Upper lobe of left lung (tissue), 6 donors: ENCODE data around the gene MPHOSPH9. TPM values are rescaled to one million over a fixed set of nuclear protein-coding genes. Genes with fewer than 3 reads are reported as not detected.
A peak's percentile ranks its signal among the peaks of the same experiment; 100 is the strongest.

Experiments
- ATAC-seq, 2 donors: fragments of 200-7000 bp; cut with Tn5 transposase; one replicate each; pipeline ENCODE4 v1.9.1; 2022; ENCODE audit warnings: mild to moderate bottlenecking in 2 of 2, moderate library complexity in 2 of 2; ENCODE audit not compliant: low FRiP score in 2 of 2
- DNase-seq, 2 donors: peaks; one replicate each; pipeline ENCODE4 v3.0.0-alpha.2; 2019 to 2020
- H3K27ac ChIP-seq, 4 donors: fragments of 200-600 bp; sonication (generic); one replicate each; pipeline ENCODE4 v1.5.1; 2016 to 2019
- H3K27me3 ChIP-seq, 4 donors: fragments of 200-600 bp; sonication (generic); one replicate each; pipeline ENCODE4 v1.5.1; 2017 to 2019
- H3K36me3 ChIP-seq, 4 donors: fragments of 200-600 bp; sonication (generic); one replicate each; pipeline ENCODE4 v1.5.1; 2016 to 2019
- H3K4me1 ChIP-seq, 4 donors: fragments of 200-600 bp; sonication (generic); one replicate each; pipeline ENCODE4 v1.5.1; 2018 to 2019
- H3K4me3 ChIP-seq, 4 donors: fragments of 200-600 bp; sonication (generic); one replicate each; pipeline ENCODE4 v1.5.1; 2017 to 2019; ENCODE audit warnings: mild to moderate bottlenecking in 2 of 4, moderate library complexity in 1 of 4
- H3K9me3 ChIP-seq, 4 donors: fragments of 200-600 bp; sonication (generic); one replicate each; pipeline ENCODE4 v1.5.1; 2018 to 2019
- EP300 ChIP-seq, 4 donors: sonication (generic); formaldehyde crosslinking; IDR thresholded peaks; one replicate each; pipeline ENCODE4 v1.5.1; 2017; ENCODE audit warnings: antibody characterized with exemption in 4 of 4, control low read depth in 2 of 4
- POLR2A ChIP-seq, 4 donors: fragments of 450-650 bp; IDR thresholded peaks; one replicate each; pipeline ENCODE4 v1.5.1; 2016 to 2017; ENCODE audit warnings: antibody characterized with exemption in 4 of 4, mild to moderate bottlenecking in 2 of 4
- POLR2AphosphoS5 ChIP-seq, 2 donors: sonication (generic); formaldehyde crosslinking; IDR thresholded peaks; one replicate each; pipeline ENCODE4 v1.5.1; 2017; ENCODE audit warnings: antibody characterized with exemption in 2 of 2
- WGBS, 2 donors: methylation state at CpG; one replicate each; pipeline ENCODE4 v1.1.5; 2017 to 2018; 5-methylcytosine and 5-hydroxymethylcytosine counted together
- total RNA-seq, 6 donors: library from RNA; depleted of rRNA in 4 of 6; stranded (reverse); fragments of >200 nt in 4 of 6; gene quantifications; one replicate each; pipeline versions ENCODE4 v1.1.0 to v1.2.1, GENCODE V29; 2016 to 2021
- TF ChIP-seq, protein P1 (sequence below), 6 experiments: fragments of 450-650 bp in 4 of 6; fragments of 200-600 bp in 2 of 6; sonication (generic) in 2 of 6; IDR thresholded peaks; one replicate each; pipeline ENCODE4 v1.5.1; 2016 to 2019; ENCODE audit warnings: antibody characterized with exemption in 6 of 6
- donor health status: DM: no; HTN: no; CAD: no; lungs with moderate emphysema.
- donor health status: DM: no; HTN: yes; CAD: no; lungs with severe emphysema.

The MPHOSPH9 gene
- total RNA-seq, 6 donors from 2014 or later, result 12.6 to 82.8 (median 17.6) TPM

GRCh38 chr12:123243671-123244262, 10.8 kb upstream of the MPHOSPH9 start:
- Histone ChIP-seq H3K9me3 (no peaks in the 10 kb centered on the region), H3K27me3 (no peaks in the 10 kb centered on the region), H3K4me1 (peaks cover 10 to 18% (median 13%) of the 10 kb centered on the region in 4 donors), H3K36me3 (peaks cover 0 to 5% (median 2%) of the 10 kb centered on the region in 4 donors), H3K4me3 (no peak overlapping the region), H3K27ac (no peak overlapping the region)
- 66 to 72% methylated on average over 7 of the region's 7 CpGs for WGBS, 2 donors
- ATAC-seq (no peak), DNase-seq (no peak)
- TF ChIP-seq, protein P1, sequence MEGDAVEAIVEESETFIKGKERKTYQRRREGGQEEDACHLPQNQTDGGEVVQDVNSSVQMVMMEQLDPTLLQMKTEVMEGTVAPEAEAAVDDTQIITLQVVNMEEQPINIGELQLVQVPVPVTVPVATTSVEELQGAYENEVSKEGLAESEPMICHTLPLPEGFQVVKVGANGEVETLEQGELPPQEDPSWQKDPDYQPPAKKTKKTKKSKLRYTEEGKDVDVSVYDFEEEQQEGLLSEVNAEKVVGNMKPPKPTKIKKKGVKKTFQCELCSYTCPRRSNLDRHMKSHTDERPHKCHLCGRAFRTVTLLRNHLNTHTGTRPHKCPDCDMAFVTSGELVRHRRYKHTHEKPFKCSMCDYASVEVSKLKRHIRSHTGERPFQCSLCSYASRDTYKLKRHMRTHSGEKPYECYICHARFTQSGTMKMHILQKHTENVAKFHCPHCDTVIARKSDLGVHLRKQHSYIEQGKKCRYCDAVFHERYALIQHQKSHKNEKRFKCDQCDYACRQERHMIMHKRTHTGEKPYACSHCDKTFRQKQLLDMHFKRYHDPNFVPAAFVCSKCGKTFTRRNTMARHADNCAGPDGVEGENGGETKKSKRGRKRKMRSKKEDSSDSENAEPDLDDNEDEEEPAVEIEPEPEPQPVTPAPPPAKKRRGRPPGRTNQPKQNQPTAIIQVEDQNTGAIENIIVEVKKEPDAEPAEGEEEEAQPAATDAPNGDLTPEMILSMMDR (IDR thresholded peaks at IDR 0.05), result no peak
- TF ChIP-seq POLR2AphosphoS5 (IDR thresholded peaks at IDR 0.05), result no peak
- TF ChIP-seq EP300 (IDR thresholded peaks at IDR 0.05), result no peak
- TF ChIP-seq POLR2A (IDR thresholded peaks at IDR 0.05), result no peak

DNA sequence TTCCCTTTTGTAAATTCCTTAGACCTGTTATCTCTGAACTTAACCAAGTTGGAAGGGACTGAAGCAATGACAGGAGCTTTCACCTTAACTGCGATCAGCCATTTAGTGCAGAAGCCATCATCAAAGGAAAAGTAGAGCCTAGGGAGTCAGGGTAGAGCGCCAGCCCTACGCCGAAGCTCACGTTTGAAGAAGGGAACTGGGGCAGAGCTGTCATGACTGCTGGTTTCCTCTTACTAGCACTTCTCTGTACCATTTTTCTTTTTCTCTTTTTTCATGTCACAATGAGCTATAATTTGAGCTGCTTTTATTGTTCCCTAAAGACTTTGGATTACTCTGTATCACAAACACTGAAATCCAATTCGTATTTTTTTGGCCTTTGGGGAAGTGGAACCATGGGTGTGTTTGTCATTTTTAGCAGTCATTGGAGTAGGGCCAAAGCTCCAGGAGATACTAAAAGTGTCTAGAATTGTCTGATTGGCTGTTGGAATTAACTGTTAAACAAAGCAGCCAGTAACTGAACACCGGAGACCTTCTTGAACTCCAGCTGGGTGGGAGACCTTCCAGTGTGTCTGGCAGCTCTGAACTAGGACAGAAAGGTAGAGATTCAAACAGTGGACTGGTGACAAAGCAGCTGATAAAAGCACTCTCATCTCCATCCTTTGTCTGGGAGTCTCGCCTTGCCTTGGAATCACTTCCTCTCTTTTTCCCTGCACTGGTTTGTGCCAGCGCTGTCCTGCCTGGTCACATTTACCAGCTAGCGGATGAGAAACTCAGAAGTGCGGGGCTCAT, 9.4 kb upstream of the MPHOSPH9 start:
- Histone ChIP-seq H3K27me3 (no peaks in the 10 kb centered on the region), H3K9me3 (no peaks in the 10 kb centered on the region), H3K4me1 (peaks cover 14 to 30% (median 20%) of the 10 kb centered on the region in 4 donors), H3K4me3 (no peak overlapping the region), H3K36me3 (peaks cover 0 to 5% (median 2%) of the 10 kb centered on the region in 4 donors), H3K27ac (peak overlapping the region in 2 of 4 donors; percentile 25 to 38)
- WGBS, 2 donors, result 40 to 46% methylated on average over 11 of the region's 11 CpGs
- no peak for DNase-seq
- peak in 1 of 2 donors; percentile 24 for ATAC-seq
- no peak for TF ChIP-seq POLR2A (IDR thresholded peaks at IDR 0.05)
- no peak for TF ChIP-seq POLR2AphosphoS5 (IDR thresholded peaks at IDR 0.05)
- TF ChIP-seq EP300 (IDR thresholded peaks at IDR 0.05), result no peak
- TF ChIP-seq, protein P1 (IDR thresholded peaks at IDR 0.05), result no peak

GRCh38 chr12:123238961-123239360, 6.0 kb upstream of the MPHOSPH9 start:
- no peak overlapping the region for H3K27ac ChIP-seq
- TF ChIP-seq POLR2AphosphoS5 (IDR thresholded peaks at IDR 0.05) (no peak), EP300 (IDR thresholded peaks at IDR 0.05) (no peak), POLR2A (IDR thresholded peaks at IDR 0.05) (no peak)
- TF ChIP-seq, protein P1 (IDR thresholded peaks at IDR 0.05), result no peak

GRCh38 chr12:123238330-123238682, 5.4 kb upstream of the MPHOSPH9 start:
- Histone ChIP-seq H3K4me3 (no peak overlapping the region), H3K9me3 (no peaks in the 10 kb centered on the region), H3K27me3 (no peaks in the 10 kb centered on the region), H3K4me1 (peaks cover 27 to 57% (median 39%) of the 10 kb centered on the region in 4 donors), H3K36me3 (peaks cover 0 to 5% (median 2%) of the 10 kb centered on the region in 4 donors), H3K27ac (peak overlapping the region in 3 of 4 donors; percentile 3 to 71 (median 40))
- ATAC-seq (no peak), DNase-seq (no peak)
- no peak for TF ChIP-seq POLR2A (IDR thresholded peaks at IDR 0.05)
- no peak for TF ChIP-seq EP300 (IDR thresholded peaks at IDR 0.05)
- TF ChIP-seq, protein P1 (IDR thresholded peaks at IDR 0.05), result peak in 1 of 6 experiments; percentile 27
- TF ChIP-seq POLR2AphosphoS5 (IDR thresholded peaks at IDR 0.05), result no peak
- 51 to 66% methylated on average over 2 of the region's 2 CpGs for WGBS, 2 donors

More at GRCh38 chr12:123238961-123239360, 6.0 kb upstream of the MPHOSPH9 start:
- H3K9me3 ChIP-seq, result no peaks in the 10 kb centered on the region
- DNase-seq (no peak), ATAC-seq (no peak)
- H3K36me3 ChIP-seq, result peaks cover 0 to 5% (median 2%) of the 10 kb centered on the region in 4 donors
- 88 to 92% methylated on average over 6 of the region's 6 CpGs for WGBS, 2 donors
- H3K4me3 ChIP-seq, result no peak overlapping the region
- peaks cover 28 to 53% (median 36%) of the 10 kb centered on the region in 4 donors for H3K4me1 ChIP-seq
- H3K27me3 ChIP-seq, result no peaks in the 10 kb centered on the region
